GM19463 (cell line): ENCODE data around the gene MPPED1.

Source experiments
- ATAC-seq: cut with Tn5 transposase; IDR thresholded peaks from one replicate; pipeline ENCODE4 v1.9.1; 2021; ENCODE audit warnings: mild to moderate bottlenecking, moderate library complexity; ENCODE audit not compliant: unreplicated experiment

Gene MPPED1

DNA sequence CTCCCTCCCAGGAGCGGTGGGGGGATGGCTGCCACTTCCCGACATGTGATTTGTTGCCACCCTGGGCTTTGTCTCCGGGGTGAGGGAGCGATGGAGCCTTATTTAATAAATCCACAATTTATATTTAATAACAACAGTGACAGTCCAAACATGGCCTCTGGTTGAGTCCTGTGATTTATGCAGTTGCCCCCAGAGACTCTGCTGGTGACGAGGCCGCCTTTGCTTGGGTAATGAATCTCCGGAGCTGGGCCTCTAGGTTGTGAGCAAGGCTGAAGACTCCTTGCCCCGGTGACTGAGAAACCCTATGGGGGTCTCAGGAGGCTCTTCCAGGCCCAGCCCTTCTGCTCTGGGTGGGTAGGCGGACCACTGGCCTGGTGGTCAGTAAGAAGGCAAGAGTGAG lies 16.7 kb downstream of the MPPED1 start:
- no peak for ATAC-seq

DNA sequence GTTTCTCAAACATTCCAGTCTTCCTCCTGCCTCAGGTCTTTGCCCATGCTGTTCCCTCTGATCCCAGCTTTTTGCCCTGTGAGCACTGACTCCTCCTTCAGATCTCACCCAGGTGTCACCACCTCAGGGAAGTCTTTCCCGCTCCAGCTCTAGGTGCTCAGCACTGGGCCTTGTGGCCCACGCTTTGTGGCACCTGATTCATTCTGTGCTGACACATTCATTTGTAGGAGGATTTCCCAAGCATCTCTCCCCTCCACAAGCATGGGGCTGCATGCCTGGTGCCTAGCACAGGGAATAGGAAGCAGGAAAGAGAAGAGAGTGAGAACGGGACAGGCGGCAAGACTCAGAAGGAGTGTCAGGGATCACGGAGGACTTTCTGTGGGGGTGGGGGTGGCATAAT lies 17.6 kb downstream of the MPPED1 start:
- no peak for ATAC-seq

DNA sequence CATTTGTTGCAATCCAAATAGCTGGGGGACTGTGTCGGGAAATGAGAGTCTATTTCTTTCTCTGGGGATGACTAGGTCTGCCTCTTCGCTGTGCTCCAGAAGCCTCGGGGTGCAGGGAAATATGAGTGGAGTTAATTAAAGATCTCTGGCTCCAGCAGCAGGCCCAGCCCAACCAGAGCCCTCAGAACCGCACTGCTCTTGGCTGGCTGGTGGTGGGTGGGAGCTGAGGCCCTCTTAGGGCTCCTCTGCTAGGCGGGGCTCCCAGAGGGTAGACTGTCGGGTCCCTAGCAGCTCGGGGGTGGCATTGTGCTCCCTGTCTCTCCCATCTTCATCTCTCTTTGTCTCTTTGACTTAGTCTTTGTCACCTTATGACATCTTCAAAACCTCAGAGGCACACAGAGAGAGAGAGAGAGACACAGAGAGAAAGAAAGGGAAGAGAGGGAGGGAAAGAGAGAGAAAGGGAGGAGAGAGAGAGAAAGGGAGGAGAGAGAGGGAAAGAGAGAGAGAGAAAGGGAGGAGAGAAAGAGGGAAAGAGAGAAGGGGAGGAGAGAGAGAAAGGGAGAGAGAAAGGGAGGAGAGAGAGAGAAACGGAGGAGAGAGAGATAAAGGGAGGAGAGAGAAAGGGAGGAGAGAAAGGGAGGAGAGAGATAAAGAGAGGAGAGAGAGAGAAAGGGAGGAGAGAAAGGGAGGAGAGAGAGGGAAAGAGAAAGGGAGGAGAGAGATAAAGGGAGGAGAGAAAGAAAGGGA lies 20.2 kb downstream of the MPPED1 start:
- no peak for ATAC-seq

DNA sequence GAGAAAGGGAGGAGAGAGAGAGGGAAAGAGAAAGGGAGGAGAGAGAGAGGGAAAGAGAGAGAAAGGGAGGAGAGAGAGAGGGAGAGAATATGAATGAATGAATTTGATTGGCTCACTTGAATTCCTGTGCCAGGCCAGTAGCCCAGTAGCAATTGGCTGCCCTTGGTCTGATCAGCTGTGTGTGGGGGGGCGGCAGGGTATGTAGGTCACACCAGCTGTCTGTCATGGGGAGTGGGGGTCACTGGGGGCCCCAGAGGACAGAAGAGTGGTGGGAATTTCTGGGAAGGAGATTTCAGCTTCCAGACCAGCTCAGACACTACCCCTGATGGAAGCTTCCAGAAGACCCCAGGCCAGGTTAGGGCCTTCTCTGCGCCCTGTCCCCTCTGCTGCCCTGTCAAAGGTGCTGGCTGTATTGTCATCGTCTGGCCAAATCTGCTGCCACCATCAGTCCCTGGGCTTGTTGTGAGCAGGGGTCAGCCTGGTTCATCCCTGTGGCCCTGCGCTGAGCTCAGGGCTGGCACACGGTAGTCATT lies 21.1 kb downstream of the MPPED1 start:
- ATAC-seq: no peak

DNA sequence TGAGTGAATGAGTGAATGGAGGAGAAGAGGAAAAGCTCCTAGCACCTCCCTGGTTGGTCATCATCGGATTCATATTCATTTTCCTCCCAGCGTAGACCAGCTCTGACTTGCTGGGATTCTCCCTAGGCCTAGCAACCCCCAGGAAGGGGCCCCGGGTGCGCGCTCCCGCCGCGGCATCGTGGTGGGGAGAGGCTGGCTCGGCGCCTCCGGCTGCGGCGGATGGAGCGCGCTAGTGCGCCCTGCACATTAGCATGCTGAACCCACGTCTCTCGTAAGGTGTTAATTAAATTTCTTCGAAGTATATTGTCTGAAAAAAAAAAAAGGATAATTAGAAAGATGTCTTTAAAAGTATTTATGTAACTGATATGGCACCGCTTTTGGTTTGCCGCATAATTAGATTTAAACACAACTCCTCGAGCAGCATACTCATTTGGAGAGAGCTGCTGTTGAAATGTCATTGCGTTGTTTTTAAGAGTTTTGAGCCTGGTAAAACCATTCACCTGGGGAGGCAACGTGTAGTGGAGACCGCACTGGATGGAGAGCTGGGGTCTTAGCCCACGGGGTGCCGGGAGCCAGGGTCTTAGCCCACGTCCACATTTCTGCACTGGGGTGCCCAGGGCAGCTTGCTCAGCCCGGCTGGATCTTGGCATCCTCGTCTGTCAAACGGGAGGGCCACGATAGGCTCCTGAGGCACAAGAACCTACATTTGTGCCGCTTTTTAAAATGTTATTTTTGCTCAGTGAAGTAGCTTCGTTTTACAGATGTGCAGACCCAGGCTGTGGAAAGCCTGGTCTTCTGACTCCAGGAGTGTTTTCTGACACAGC lies 21.8 kb downstream of the MPPED1 start:
- ATAC-seq: no peak

DNA sequence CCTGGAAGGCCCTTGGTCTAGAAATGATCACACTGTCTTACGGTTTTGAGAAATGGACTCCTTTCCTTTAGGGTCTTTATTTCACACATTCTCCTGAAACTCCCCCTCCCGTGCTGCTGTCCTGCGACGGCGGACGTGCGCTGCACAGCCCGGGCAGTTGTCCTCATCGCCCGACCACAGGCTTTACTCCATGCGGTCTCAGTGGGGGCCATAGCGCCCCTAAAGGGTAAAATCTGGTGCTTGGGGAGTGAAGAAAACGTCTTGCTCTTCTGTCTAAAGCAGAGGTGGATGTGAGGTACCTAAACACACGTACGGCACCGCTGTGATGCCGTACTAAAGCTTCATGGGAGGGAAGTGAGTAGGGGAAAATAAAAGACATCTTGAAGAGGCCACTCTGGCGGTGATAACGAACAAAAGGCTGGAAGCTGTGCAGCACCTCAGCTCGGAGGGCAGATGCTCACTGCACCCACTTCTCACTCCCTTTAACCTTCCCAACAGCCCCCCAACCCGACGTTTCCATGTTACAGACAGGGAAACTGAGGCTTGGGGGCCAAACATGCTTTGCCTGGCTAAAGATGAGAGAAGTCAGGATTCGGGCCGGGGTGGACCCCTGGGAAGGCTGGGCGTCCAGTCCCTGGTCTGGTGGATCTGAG lies 22.6 kb downstream of the MPPED1 start:
- ATAC-seq: no peak

DNA sequence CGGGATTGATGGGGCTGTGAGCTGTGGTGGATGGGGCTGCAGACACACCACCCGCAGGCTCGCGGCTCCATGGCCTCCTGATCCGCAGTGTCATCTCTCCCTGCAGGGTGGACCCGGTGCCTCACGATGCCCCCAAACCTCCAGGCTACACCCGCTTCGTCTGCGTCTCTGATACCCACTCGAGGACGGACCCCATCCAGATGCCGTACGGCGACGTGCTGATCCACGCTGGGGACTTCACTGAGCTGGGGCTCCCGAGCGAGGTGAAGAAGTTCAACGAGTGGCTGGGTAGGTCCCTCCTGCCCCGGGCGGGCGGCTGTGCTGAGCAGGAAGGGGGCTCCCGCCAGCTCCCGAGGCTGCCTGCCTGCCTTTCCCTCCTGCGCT lies 23.1 kb downstream of the MPPED1 start:
- ATAC-seq: no peak

DNA sequence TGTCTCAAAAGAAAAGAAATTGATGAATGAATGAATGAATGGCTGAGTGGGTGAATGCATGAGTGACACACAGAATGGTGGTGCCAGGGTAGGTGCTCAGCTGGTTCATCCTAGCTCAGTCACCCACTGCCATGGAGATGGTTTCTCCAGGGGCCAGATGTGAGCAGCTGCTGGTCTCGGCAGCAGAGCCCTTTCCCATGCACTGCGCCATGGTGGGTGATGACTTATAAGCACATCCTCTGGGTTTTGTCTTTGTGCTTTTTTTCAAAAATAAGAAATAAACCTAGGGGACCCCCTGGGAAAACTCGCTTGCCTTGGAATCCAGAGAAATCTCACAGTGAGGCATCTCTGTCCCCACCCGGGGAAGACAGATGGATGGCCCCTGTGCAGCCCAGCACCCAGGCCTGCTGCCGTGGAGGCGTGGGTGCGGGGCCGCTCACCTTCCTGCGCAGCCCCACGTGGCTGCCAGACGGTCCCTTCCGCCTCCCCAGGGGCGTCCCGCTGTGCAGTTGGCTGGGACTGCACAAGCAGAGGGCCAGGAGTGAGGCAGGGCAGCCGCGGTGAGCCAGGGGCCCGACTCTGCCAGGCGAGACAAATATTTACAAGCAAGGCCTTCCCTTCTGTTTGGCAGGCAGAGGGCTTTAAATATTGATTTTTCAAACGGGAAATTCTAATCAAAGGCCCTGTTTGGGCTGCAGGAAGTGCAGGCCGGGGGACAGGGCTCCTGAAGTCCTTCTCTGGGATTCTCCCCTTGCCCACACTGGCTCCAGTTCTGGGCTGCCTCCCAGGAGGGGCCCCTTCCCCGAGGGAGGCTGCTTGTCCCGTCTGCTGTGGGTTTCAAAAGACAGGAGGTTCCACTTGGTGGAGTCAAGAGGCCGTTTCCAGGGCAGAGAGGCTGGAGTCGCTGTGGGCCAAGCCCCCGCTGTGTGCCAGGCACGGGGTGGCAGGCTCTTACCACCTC lies 24.3 kb downstream of the MPPED1 start:
- ATAC-seq: no peak

DNA sequence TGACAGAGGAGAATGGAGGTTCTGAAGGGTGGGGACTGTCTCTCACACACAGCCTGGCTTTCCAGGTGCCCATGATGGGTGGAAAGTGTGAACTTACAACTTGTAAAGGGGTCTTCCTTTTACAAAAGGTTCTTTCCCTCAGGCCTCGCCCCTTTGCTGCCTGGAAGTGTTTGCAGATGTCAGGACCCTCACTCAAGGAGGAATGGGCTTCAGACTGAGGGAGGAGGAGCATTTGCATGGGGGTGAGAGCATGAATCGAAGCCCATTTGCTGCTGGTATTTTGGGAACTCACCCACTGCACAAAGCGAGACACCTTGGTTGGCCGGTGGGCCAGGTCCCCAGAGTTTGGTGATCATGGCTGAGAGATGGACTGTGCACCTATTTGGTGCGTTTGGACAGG lies 25.1 kb downstream of the MPPED1 start:
- ATAC-seq: no peak

DNA sequence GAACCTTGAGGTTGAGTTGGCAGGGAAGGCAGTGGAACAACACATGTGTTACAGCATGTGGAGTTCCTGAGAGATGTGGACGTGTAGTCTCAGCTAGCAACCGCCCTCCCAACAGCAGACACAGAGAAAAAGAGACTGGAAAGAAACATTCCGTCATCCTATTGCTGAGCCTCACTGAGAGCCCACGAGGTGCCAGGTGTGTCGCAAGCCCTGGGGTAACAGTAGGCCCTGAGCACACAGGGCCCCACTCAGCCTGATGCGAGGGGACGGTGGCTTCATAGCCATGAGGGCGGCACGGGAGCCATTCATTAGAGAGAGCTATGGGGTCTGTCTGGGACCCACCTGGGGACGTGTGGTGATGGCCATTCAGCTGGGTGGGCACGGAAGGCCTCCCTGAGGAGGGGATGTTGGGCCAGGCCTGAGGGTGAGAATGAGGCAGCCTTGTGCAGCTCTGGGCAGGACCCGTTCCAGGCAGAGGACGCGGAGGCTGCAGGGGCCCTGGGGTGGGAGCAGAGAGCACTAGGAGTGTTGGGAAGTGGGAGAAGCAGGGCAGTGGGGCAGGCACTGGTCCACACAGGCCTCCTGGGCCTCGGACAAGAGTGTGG lies 26.2 kb downstream of the MPPED1 start:
- ATAC-seq: no peak

DNA sequence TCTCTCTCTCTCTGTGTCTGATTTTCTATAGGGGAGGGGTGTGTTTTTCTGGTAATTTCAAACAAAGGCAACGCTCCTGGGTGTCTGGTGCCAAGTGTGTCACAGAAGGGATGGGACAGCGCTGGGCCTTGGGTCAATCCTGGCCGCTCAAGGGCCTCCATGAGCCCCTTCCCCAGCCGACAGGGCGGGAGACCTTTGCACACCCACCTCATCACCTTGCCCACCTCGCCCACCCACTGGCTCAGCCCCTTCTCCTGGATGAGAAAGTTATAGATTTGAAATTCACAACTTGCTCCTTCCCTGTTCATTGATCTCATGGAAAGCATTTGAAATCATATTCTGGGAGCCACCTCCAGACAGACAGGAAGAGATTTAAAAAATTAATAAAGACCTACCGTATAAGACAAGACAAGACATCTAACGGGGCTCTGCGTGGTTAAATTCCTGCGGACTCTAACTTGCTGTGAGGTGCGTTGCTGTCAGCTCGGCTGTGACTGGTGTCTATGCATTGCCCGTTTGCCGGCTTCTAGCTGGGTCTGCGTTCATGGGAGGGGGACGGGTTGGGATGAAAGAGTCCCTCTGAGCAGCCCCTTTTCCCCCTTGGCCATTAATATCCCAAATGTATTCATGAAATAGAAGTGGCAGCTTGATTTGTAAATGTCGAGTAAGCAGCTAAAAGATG lies 27.0 kb downstream of the MPPED1 start:
- no peak for ATAC-seq

DNA sequence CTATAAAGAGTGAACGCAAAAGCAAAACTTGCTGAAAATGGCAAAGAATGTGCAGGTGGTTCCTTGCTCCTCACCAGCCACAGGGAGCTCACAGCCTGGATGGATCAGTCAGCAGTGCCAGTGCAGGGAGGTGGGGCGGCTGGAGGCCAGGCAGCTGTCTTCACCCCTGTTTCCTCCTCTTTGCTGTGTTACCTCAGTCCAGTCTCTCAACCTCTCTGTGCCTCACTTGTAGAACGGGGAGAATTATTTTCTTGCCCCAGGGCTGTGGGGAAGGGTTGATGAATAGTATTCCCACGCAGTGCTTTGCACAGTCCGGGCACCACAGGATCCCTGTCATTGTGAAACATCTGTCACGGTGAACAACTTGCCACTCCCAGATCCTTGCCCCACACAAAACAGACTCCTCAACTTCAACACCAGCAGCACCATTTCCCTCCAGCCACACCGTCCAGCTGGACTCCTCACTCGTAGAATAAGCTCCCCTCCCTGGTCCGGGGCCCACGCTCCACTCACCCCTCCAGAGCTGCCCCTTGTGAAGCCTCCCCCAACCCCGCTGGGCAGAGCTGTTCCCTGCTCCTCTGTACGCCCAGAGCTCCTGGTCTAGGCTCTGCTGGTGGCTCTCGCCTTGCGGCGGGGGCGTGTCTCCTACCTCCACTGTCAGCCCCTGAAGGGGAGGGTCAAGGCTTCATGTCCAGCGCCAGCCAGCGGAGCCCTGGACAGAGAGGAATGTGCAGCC lies 27.7 kb downstream of the MPPED1 start:
- ATAC-seq: no peak

DNA sequence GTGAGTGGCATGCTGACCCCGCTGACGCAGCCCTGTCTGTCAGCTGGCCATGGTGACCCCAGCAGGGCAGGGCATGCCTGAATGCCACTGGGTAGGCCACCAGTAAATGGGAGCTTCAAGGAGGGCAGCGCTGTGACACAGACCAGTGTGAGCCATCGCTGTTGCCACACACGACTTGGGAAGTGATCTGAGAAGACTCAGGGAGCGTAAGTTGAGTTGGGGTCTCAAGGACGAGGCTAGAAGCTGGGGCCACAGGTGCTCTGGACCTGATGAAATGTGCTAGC lies 28.2 kb downstream of the MPPED1 start:
- ATAC-seq: no peak

DNA sequence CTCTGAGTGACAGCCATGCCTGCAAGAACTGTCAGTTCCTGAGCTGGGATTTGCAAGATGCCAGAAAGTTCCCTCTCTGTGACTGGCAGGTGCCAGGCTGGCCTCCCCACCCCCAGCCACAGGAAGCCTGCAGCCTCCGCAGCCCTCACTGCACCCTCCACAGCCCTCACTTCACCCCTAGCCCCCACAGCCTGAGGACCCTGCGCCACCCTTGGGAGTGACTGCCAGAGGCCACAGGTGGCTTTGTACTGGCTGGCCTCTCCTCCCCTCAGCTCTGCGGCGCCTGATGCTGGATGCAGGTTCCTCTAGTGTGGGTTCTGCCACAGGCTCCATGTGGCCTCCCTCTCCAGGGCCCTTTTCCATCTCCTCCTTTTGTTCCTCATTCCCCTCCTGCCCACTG lies 28.7 kb downstream of the MPPED1 start:
- no peak for ATAC-seq

DNA sequence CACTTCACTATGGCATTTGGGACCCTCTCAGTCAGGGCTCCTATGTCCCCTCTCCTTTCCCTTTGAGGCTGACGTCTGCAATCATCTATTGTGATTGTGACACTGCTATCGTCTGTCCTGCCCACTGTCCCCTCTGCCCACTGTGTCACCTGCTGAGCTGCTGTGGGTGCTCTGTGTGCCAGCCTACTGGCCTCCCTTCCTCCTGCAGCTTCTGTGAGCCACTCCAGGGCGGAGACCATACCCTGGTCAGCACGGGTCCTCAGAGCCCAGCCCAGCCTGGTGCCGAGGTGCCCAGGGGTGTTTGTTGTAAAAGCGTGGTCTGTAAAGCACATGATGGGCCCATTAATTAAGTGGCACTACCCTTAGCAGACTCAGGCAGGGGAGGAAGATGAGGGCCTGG lies 29.4 kb downstream of the MPPED1 start:
- no peak for ATAC-seq

DNA sequence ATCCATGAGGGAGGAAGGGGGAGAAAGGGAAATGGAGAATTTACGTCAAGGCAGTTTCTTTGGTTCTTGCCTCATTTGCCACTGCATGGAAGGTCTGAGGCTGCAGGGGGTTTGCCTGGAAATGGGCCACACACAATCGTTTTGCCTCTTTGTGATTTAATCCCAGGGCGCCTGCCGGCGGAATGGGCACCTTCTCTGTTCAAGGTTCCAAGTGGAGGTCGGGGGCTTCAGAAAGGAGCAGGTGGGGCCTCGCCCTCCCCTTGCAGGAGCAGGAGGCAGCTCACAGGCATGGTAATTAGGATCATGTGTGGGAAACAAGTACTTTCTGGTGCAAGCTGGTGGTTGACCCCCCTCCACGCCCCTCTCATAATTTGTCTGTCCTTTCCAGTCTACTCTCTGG lies 29.9 kb downstream of the MPPED1 start:
- ATAC-seq: no peak

DNA sequence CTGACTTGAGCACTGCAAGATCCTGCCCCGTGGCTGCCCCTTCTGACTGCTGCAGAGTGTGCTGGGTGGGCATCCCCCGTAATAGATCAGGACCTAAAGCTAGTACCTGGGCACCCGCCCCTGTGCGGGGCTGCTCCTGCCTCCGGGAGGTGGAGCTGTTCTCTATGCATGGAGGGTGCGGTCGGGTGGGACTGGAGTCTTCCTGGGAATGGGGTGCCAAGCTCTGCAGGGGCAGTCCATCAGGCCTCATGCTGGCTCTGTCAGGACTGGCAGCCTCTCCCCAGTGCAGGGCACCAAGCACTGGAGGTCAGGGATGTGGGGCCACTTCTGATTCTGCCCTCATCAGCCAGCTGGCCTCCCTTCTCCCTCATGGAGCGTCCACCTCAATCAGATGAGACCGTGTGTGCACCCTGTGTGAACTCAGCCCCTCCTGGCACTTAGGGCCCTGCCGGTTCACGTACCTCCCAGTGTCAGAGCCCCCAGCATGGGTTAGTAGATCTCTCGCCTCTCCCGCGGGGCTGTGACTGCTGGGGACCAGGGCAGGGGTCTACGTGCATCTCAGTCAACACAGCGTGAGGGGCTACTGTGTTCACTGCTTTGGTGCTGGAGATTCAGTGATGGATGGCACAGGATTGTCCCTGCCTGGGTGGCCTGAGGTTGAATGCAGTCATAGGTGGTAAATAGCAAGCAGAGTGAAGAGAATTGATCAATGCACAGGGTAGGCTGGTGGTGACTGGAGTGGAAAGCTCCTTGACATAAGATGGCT lies 30.8 kb downstream of the MPPED1 start:
- ATAC-seq: no peak

DNA sequence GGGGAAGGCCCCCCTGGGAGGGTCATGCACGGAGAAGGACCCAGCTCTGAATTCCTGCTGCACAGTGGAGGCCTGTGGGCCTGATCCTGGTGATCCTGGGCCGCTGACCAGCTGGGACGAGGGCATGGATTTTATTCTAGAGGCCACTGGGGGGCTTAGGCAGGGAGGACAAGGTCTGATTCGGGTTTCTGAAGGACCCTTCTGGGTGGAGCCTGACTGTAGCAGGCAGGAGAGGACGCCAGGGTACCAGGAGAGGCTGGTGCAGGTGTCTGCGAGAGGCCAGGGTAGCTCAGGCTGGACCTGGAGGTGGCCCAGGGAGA lies 31.3 kb downstream of the MPPED1 start:
- no peak for ATAC-seq
